Measurements from ENCODE around the gene KRTAP3-2. TPM values are rescaled to one million over a fixed set of nuclear protein-coding genes. Genes with fewer than 3 reads are reported as not detected.

Gene KRTAP3-2
- total and polyA plus RNA-seq, 2 donors (not counting 1 experiment from before 2014, with no cell fraction given): not detected

DNA sequence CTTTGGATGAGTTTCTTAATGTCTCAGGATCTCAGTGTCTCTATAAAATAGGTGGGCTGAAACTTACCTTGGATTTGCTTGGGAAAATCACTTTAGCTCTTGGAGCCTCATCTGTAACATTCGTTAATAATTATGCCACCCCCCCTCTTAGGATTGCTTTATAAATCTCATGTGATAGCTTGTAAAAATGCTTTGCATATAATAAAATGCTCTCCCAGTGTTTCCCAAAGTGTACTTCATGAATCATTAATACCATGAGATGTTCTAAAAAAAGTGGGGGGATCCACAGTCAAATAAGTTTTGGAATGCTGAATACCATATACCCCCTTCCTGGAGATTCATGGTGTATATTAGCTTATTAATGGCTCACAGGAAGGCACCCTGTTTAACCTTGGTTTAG, 38.1 kb downstream of the KRTAP3-2 start:
- DNase-seq (no peak), ATAC-seq (ENCODE audit: low read depth) (no peak)
- Mint-ChIP-seq H3K9me3 (ENCODE audit: insufficient read depth) (peaks cover 5% of the 10 kb centered on the region), H3K4me3 (no peak overlapping the region), H3K4me1 (no peaks in the 10 kb centered on the region), H3K27me3 (peaks cover 23% of the 10 kb centered on the region), H3K27ac (no peak overlapping the region)
- intact Hi-C loops (cut with micrococcal nuclease): loop anchor here (10.0 kb wide), 1 partner anchor 233 kb away; no protein-coding TSS in a partner anchor
- WGBS (ENCODE audit: insufficient coverage): no CpG with 5 or more reads among the region's 1 CpG
- no peak overlapping the region for H3K9ac ChIP-seq (ENCODE audit: low read length)
- H2AFZ ChIP-seq (ENCODE audit: insufficient read depth, low read depth, low read length, poor library complexity, severe bottlenecking): no peak overlapping the region
- H3K4me2 ChIP-seq (replicated peaks; ENCODE audit: low read depth, low read length, poor library complexity, severe bottlenecking): no peak overlapping the region
- H3K4me1 ChIP-seq (ENCODE audit: control insufficient read depth in 2 of 2, insufficient read depth in 2 of 2, low read length in 2 of 2): no peaks in the 10 kb centered on the region
- no peak for TF ChIP-seq EZH2 (IDR thresholded peaks at IDR 0.05; ENCODE audit: borderline replicate concordance, insufficient read depth, low read depth, low read length, poor library complexity, severe bottlenecking)
- TF ChIP-seq, protein P1, sequence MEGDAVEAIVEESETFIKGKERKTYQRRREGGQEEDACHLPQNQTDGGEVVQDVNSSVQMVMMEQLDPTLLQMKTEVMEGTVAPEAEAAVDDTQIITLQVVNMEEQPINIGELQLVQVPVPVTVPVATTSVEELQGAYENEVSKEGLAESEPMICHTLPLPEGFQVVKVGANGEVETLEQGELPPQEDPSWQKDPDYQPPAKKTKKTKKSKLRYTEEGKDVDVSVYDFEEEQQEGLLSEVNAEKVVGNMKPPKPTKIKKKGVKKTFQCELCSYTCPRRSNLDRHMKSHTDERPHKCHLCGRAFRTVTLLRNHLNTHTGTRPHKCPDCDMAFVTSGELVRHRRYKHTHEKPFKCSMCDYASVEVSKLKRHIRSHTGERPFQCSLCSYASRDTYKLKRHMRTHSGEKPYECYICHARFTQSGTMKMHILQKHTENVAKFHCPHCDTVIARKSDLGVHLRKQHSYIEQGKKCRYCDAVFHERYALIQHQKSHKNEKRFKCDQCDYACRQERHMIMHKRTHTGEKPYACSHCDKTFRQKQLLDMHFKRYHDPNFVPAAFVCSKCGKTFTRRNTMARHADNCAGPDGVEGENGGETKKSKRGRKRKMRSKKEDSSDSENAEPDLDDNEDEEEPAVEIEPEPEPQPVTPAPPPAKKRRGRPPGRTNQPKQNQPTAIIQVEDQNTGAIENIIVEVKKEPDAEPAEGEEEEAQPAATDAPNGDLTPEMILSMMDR (IDR thresholded peaks at IDR 0.05): no peak
- ChIA-PET CTCF (interaction anchor here (1.3 kb wide), 1 partner anchor 9 kb away, joined by 7 read pairs; no protein-coding TSS in a partner anchor), POLR2A (no interaction called here)
- no peaks in the 10 kb centered on the region for H3K79me2 ChIP-seq (ENCODE audit: control insufficient read depth, insufficient read depth, low read length)
- no peak overlapping the region for H3K4me3 ChIP-seq (ENCODE audit: control extremely low read depth in 1 of 5, extremely low read depth in 1 of 5, insufficient read depth in 1 of 5, low read depth in 2 of 5, low read length in 4 of 5)
- no peaks in the 10 kb centered on the region for H3K27me3 ChIP-seq (replicated peaks in 1 of 4; ENCODE audit: control extremely low read depth in 1 of 4, control insufficient read depth in 3 of 4, insufficient read depth in 4 of 4, low read length in 3 of 4)
- no peaks in the 10 kb centered on the region for H4K20me1 ChIP-seq (ENCODE audit: control insufficient read depth, insufficient read depth, low read length, poor library complexity, severe bottlenecking)
- H3K36me3 ChIP-seq (replicated peaks in 1 of 2; ENCODE audit: control extremely low read depth in 1 of 2, control insufficient read depth in 1 of 2, extremely low read depth in 1 of 2, insufficient read depth in 2 of 2, low read length in 1 of 2): no peaks in the 10 kb centered on the region
- peaks cover 0 to 2% (median 0%) of the 10 kb centered on the region in 3 donors for H3K9me3 ChIP-seq (ENCODE audit: control extremely low read depth in 1 of 3, control insufficient read depth in 2 of 3, insufficient read depth in 1 of 3, low read length in 2 of 3)
- no peak overlapping the region for H3K27ac ChIP-seq (ENCODE audit: low read length in 2 of 2)

DNA sequence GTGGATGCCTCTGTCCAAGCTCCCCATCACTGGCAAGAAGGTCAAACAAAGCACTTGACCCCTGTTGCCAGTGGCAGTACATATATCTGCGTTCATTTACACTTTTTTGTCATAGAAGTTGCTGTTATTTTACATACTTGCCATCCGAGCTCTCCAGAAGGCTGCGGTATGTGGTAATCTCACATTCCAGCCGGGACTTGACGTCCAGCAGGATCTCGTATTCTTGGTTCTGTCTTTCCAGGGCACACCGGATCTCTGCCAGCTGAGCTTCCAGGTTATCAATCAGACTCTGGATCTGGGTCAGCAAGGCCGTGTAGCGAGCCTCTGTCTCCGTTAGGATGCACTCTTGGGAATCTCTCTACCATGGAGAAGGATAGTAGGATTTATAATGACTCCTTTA, 39.6 kb downstream of the KRTAP3-2 start:
- peaks cover 0 to 2% (median 0%) of the 10 kb centered on the region in 3 donors for H3K9me3 ChIP-seq (ENCODE audit: control extremely low read depth in 1 of 3, control insufficient read depth in 2 of 3, insufficient read depth in 1 of 3, low read length in 2 of 3)
- Mint-ChIP-seq H3K9me3 (ENCODE audit: insufficient read depth) (peaks cover 2% of the 10 kb centered on the region), H3K4me3 (no peak overlapping the region), H3K27me3 (peaks cover 30% of the 10 kb centered on the region), H3K27ac (no peak overlapping the region), H3K4me1 (no peaks in the 10 kb centered on the region)
- H4K20me1 ChIP-seq (ENCODE audit: control insufficient read depth, insufficient read depth, low read length, poor library complexity, severe bottlenecking): no peaks in the 10 kb centered on the region
- intact Hi-C loops (cut with micrococcal nuclease): loop anchor here (10.0 kb wide), 1 partner anchor 235 kb away; no protein-coding TSS in a partner anchor
- ChIA-PET CTCF (interaction anchor here (1.0 kb wide), 1 partner anchor 362 kb away, joined by 3 read pairs; no protein-coding TSS in a partner anchor), POLR2A (no interaction called here)
- no peak overlapping the region for H3K9ac ChIP-seq (ENCODE audit: low read length)
- WGBS (ENCODE audit: insufficient coverage): 94% methylated on average over 6 of the region's 10 CpGs
- H3K4me1 ChIP-seq (ENCODE audit: control insufficient read depth in 2 of 2, insufficient read depth in 2 of 2, low read length in 2 of 2): no peaks in the 10 kb centered on the region
- no peaks in the 10 kb centered on the region for H3K79me2 ChIP-seq (ENCODE audit: control insufficient read depth, insufficient read depth, low read length)
- no peak overlapping the region for H3K27ac ChIP-seq (ENCODE audit: low read length in 2 of 2)
- no peak overlapping the region for H3K4me3 ChIP-seq (ENCODE audit: control extremely low read depth in 1 of 5, extremely low read depth in 1 of 5, insufficient read depth in 1 of 5, low read depth in 2 of 5, low read length in 4 of 5)
- DNase-seq (no peak), ATAC-seq (ENCODE audit: low read depth) (no peak)
- no peak overlapping the region for H2AFZ ChIP-seq (ENCODE audit: insufficient read depth, low read depth, low read length, poor library complexity, severe bottlenecking)
- H3K36me3 ChIP-seq (replicated peaks in 1 of 2; ENCODE audit: control extremely low read depth in 1 of 2, control insufficient read depth in 1 of 2, extremely low read depth in 1 of 2, insufficient read depth in 2 of 2, low read length in 1 of 2): no peaks in the 10 kb centered on the region
- H3K27me3 ChIP-seq (replicated peaks in 1 of 4; ENCODE audit: control extremely low read depth in 1 of 4, control insufficient read depth in 3 of 4, insufficient read depth in 4 of 4, low read length in 3 of 4): peaks cover 0 to 5% (median 0%) of the 10 kb centered on the region in 4 experiments
- TF ChIP-seq EZH2 (IDR thresholded peaks at IDR 0.05; ENCODE audit: borderline replicate concordance, insufficient read depth, low read depth, low read length, poor library complexity, severe bottlenecking): no peak
- TF ChIP-seq, protein P1 (IDR thresholded peaks at IDR 0.05): no peak
- no peak overlapping the region for H3K4me2 ChIP-seq (replicated peaks; ENCODE audit: low read depth, low read length, poor library complexity, severe bottlenecking)

Measured in B cell (primary cell).